ENCODE data around the gene PM20D2. TPM values are rescaled to one million over a fixed set of nuclear protein-coding genes. Genes with fewer than 3 reads are reported as not detected.

Gene PM20D2
- total RNA-seq, 1 experiment from 2014 or later = 41.7 TPM

- CTCF ChIA-PET = no interaction called here
Measured at GRCh38 chr6:89138173-89138572, 7.7 kb upstream of the PM20D2 start.

GRCh38 chr6:89139509-89140346 lies 6.1 kb upstream of the PM20D2 start:
- POLR2A ChIA-PET (ENCODE audit: low non-redundant PET) = no interaction called here
- intact Hi-C loops (cut with micrococcal nuclease; ENCODE audit: unreplicated experiment) = no loop called here
- no peaks in the 10 kb centered on the region for H3K27me3 ChIP-seq (replicated peaks; ENCODE audit: insufficient read depth, low read depth, low read length, poor library complexity)
- CTCF ChIA-PET = no interaction called here
- H3K27ac ChIP-seq (ENCODE audit: low read depth, low read length, poor library complexity, severe bottlenecking) = no peak overlapping the region
- no peaks in the 10 kb centered on the region for H3K9me3 ChIP-seq (ENCODE audit: low read depth, low read length, poor library complexity, severe bottlenecking)
- no TSS peak for BruUV-seq (replicated peaks)
- no peak overlapping the region for H3K4me3 ChIP-seq (ENCODE audit: low read depth, low read length, poor library complexity, severe bottlenecking)
- H3K36me3 ChIP-seq (ENCODE audit: insufficient read depth, low read length, poor library complexity, severe bottlenecking) = no peaks in the 10 kb centered on the region
- DNase-seq (ENCODE audit: low spot score) = no peak
- no peak for TF ChIP-seq EZH2 (IDR thresholded peaks at IDR 0.05; ENCODE audit: borderline replicate concordance, low read depth, low read length, poor library complexity, severe bottlenecking)
- TF ChIP-seq CTCF (conservative IDR thresholded peaks at IDR 0.05; ENCODE audit: low read depth, low read length) = no peak
- H3K4me1 ChIP-seq (ENCODE audit: insufficient read depth, low read length, poor library complexity, severe bottlenecking) = peaks cover 7% of the 10 kb centered on the region

More at GRCh38 chr6:89138173-89138572, 7.7 kb upstream of the PM20D2 start:
- no peak for DNase-seq (ENCODE audit: low spot score)
- POLR2A ChIA-PET (ENCODE audit: low non-redundant PET) = no interaction called here
- Histone ChIP-seq H3K4me3 (ENCODE audit: low read depth, low read length, poor library complexity, severe bottlenecking) (no peak overlapping the region), H3K27ac (ENCODE audit: low read depth, low read length, poor library complexity, severe bottlenecking) (no peak overlapping the region), H3K27me3 (replicated peaks; ENCODE audit: insufficient read depth, low read depth, low read length, poor library complexity) (no peaks in the 10 kb centered on the region), H3K36me3 (ENCODE audit: insufficient read depth, low read length, poor library complexity, severe bottlenecking) (no peaks in the 10 kb centered on the region), H3K4me1 (ENCODE audit: insufficient read depth, low read length, poor library complexity, severe bottlenecking) (no peaks in the 10 kb centered on the region), H3K9me3 (ENCODE audit: low read depth, low read length, poor library complexity, severe bottlenecking) (no peaks in the 10 kb centered on the region)
- intact Hi-C loops (cut with micrococcal nuclease; ENCODE audit: unreplicated experiment) = no loop called here
- BruUV-seq (replicated peaks) = no TSS peak
- TF ChIP-seq EZH2 (IDR thresholded peaks at IDR 0.05; ENCODE audit: borderline replicate concordance, low read depth, low read length, poor library complexity, severe bottlenecking) (no peak), CTCF (conservative IDR thresholded peaks at IDR 0.05; ENCODE audit: low read depth, low read length) (no peak)

- no TSS peak for BruUV-seq (replicated peaks)
- TF ChIP-seq EZH2 (IDR thresholded peaks at IDR 0.05; ENCODE audit: borderline replicate concordance, low read depth, low read length, poor library complexity, severe bottlenecking) = no peak
- no peak for TF ChIP-seq CTCF (conservative IDR thresholded peaks at IDR 0.05; ENCODE audit: low read depth, low read length)
- POLR2A ChIA-PET (ENCODE audit: low non-redundant PET) = no interaction called here
- Histone ChIP-seq H3K36me3 (ENCODE audit: insufficient read depth, low read length, poor library complexity, severe bottlenecking) (no peaks in the 10 kb centered on the region), H3K4me1 (ENCODE audit: insufficient read depth, low read length, poor library complexity, severe bottlenecking) (peaks cover 13% of the 10 kb centered on the region), H3K27me3 (replicated peaks; ENCODE audit: insufficient read depth, low read depth, low read length, poor library complexity) (no peaks in the 10 kb centered on the region), H3K9me3 (ENCODE audit: low read depth, low read length, poor library complexity, severe bottlenecking) (no peaks in the 10 kb centered on the region), H3K27ac (ENCODE audit: low read depth, low read length, poor library complexity, severe bottlenecking) (no peak overlapping the region), H3K4me3 (ENCODE audit: low read depth, low read length, poor library complexity, severe bottlenecking) (no peak overlapping the region)
- no peak for DNase-seq (ENCODE audit: low spot score)
- CTCF ChIA-PET = no interaction called here
- intact Hi-C loops (cut with micrococcal nuclease; ENCODE audit: unreplicated experiment) = no loop called here
Measured at GRCh38 chr6:89140347-89141156, 5.3 kb upstream of the PM20D2 start.
